Esophagus (tissue), 2 donors: ENCODE results near the gene NDUFS4. TPM values are rescaled to one million over a fixed set of nuclear protein-coding genes. Genes with fewer than 3 reads are reported as not detected.
"Not testable (repeated sequence)": the region's sequence is repeated elsewhere in the genome, so short reads cannot be mapped to it uniquely, and the experiment has no call there.

Source experiments
- H3K27ac ChIP-seq, 2 donors: one replicate each; pipeline ENCODE4 v1.5.1; 2013; ENCODE audit warnings: low read depth in 2 of 2, mild to moderate bottlenecking in 2 of 2, inconsistent platforms in 1 of 2, low read length in 1 of 2, moderate library complexity in 1 of 2
- H3K27me3 ChIP-seq, 2 donors: one replicate each; pipeline ENCODE4 v1.6.1; 2013; ENCODE audit warnings: low read length in 2 of 2, control low read depth in 1 of 2, mild to moderate bottlenecking in 1 of 2; ENCODE audit not compliant: insufficient read depth in 2 of 2, control insufficient read depth in 1 of 2
- H3K36me3 ChIP-seq, 2 donors: one replicate each; pipeline ENCODE4 v1.6.1; 2013; ENCODE audit warnings: low read length in 1 of 2; ENCODE audit not compliant: control insufficient read depth in 2 of 2, insufficient read depth in 2 of 2
- H3K4me1 ChIP-seq, 2 donors: one replicate each; pipeline ENCODE4 v1.6.1; 2013; ENCODE audit warnings: low read length in 1 of 2; ENCODE audit not compliant: control insufficient read depth in 2 of 2, insufficient read depth in 2 of 2
- H3K4me3 ChIP-seq, 2 donors: one replicate each; pipeline ENCODE4 v1.5.1; 2013; ENCODE audit warnings: low read length in 2 of 2, mild to moderate bottlenecking in 2 of 2, low read depth in 1 of 2, moderate library complexity in 1 of 2
- H3K9me3 ChIP-seq, 2 donors: one replicate each; pipeline ENCODE4 v1.6.1; 2013; ENCODE audit warnings: mild to moderate bottlenecking in 2 of 2, low read depth in 1 of 2, low read length in 1 of 2, moderate library complexity in 1 of 2; ENCODE audit not compliant: control insufficient read depth in 2 of 2, insufficient read depth in 1 of 2
- WGBS, 2 donors: extraction: QIAGEN DNeasy Blood & Tissue Kit; methylation state at CpG; one replicate each; pipeline ENCODE4 v1.1.7; 2013; 5-methylcytosine and 5-hydroxymethylcytosine counted together
- polyA plus RNA-seq, 2 donors: library from polyadenylated mRNA; stranded (reverse); fragments of 200-250 nt; gene quantifications; one replicate each; pipeline ENCODE4 v1.2.3, GENCODE V29; 2013
- donor health status: healthy with polysubstance abuse.
- donor health status: Bipolar disorder and iron deficiency.

Gene NDUFS4
- polyA plus RNA-seq, 2 donors = 39.0 to 90.3 TPM

DNA sequence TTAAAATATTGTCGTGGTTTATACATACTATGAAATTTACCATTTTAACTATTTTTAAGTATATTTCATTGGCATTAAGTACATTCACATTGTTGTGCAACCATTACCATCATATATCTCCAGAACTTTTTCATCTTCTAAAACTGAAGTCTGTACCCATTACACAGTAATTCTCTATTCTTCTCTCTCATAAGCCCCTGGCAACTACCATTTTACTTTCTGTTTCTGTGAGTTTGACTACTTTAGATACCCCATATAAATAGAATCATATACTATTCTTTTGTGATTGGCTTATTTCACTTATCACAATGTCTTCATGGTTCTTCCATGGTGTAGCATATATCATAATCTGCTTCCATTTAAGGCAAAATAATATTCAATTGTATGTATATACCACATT is 30.3 kb downstream of the NDUFS4 start:
- H3K27me3 ChIP-seq = no peaks in the 10 kb centered on the region
- no peaks in the 10 kb centered on the region for H3K36me3 ChIP-seq
- no peak overlapping the region for H3K27ac ChIP-seq
- 90 to 97% methylated on average over 1 of the region's 1 CpG for WGBS, 2 donors
- no peaks in the 10 kb centered on the region for H3K9me3 ChIP-seq
- no peak overlapping the region for H3K4me3 ChIP-seq
- no peaks in the 10 kb centered on the region for H3K4me1 ChIP-seq

DNA sequence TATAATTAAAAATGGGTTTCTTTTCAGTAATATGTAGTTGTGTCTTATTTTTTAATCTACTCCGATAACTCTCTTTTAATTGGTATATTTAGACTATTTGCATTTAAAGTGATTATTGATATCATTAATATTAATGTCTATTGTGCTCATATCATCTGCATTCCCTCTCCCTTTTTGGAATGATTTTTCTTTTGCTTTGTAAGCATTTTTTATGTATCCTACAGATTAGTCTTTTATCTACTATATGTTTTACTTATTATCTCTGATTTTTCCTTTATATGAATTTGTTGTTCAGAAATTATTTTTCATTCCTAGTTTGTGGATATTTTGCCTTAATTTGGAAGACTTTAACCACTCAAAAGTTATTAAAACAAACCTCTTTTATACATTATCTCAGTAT is 34.0 kb downstream of the NDUFS4 start:
- Histone ChIP-seq H3K9me3 (no peaks in the 10 kb centered on the region), H3K27ac (no peak overlapping the region)

DNA sequence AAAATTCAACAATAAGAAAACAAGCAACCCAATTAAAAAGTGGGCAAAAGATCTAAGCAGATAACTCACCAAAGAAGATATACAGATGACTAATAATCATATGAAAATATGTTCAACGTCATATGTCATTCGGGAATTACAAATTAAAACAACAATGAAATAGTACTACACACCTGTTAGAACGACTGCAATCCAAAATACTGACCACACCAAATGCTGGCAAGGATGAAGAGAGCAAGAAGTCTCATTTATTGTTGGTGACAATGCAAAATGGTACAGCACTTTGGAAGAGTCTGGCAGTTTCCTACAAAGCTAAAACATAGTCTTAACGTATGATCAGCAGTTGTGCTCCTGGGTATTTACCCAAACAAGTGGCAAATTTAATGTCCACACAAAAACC is 37.5 kb downstream of the NDUFS4 start:
- WGBS, 2 donors = 85 to 90% methylated on average over 4 of the region's 4 CpGs
- H3K27me3 ChIP-seq = no peaks in the 10 kb centered on the region
- no peaks in the 10 kb centered on the region for H3K36me3 ChIP-seq
- no peak overlapping the region for H3K27ac ChIP-seq
- H3K4me3 ChIP-seq = no peak overlapping the region
- H3K9me3 ChIP-seq = no peaks in the 10 kb centered on the region
- no peaks in the 10 kb centered on the region for H3K4me1 ChIP-seq

More for the DNA sequence above, 34.0 kb downstream of the NDUFS4 start:
- no peaks in the 10 kb centered on the region for H3K27me3 ChIP-seq
- H3K4me1 ChIP-seq = no peaks in the 10 kb centered on the region
- no peaks in the 10 kb centered on the region for H3K36me3 ChIP-seq
- no peak overlapping the region for H3K4me3 ChIP-seq
- WGBS, 2 donors = 89 to 95% methylated on average over 1 of the region's 1 CpG

DNA sequence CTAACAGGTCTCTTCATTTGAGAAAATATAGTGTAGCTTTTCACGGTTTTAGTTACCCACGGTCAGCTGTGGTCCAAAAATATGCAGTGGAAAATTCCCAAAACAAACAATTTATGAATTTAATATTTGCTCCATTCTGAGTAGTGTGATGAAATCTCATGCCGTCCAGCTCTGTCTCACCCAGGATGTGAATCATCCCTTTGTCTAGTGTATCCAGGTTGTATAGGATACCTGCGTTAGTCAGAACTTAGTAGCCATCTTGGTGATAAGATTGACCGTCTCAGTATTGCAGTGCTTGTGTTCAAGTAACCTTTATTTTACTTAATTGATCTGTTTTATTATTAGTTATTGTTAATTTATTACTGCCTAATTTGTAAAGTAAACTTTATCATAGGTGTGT is 41.1 kb downstream of the NDUFS4 start:
- peaks cover 0 to 4% of the 10 kb centered on the region in 2 donors for H3K36me3 ChIP-seq
- no peak overlapping the region for H3K4me3 ChIP-seq
- no peaks in the 10 kb centered on the region for H3K4me1 ChIP-seq
- H3K27me3 ChIP-seq = no peaks in the 10 kb centered on the region
- no peaks in the 10 kb centered on the region for H3K9me3 ChIP-seq
- H3K27ac ChIP-seq = no peak overlapping the region
- 68 to 74% methylated on average over 5 of the region's 5 CpGs for WGBS, 2 donors

DNA sequence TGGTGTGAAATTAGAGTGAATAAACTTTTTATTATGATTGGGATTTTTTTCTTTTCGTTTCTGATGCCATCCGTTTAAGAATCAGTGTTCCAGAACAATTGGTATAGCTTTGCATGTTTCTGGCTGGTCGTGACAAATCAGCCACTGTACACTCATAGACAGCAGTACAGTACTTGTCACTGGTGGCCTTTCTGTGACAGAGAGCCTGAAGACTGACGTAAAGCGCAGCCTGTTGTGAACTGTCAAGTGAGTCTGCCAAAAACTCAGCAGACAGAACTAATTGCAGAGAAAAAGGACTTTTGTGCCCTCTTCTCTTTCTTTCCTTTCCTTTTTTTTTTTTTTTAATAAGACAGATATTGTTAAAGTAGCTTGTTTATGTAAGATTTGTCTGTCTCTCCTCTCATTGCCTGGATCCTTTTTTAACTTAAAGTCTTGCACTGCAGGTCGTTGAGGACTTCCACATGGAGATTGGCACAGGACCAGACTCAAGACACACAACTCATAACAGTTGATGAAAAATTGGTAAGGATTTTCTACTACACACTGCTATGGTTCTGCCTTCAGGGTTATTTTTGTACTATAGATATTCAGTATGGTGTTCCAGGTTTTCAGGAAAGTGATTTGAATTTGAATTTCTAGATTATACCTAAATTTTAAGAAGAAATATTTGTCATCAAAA is 42.7 kb downstream of the NDUFS4 start:
- peaks cover 0 to 4% of the 10 kb centered on the region in 2 donors for H3K36me3 ChIP-seq
- no peaks in the 10 kb centered on the region for H3K27me3 ChIP-seq
- H3K9me3 ChIP-seq = no peaks in the 10 kb centered on the region
- H3K4me1 ChIP-seq = no peaks in the 10 kb centered on the region
- WGBS, 2 donors = 55 to 60% methylated on average over 6 of the region's 6 CpGs
- H3K27ac ChIP-seq = no peak overlapping the region
- no peak overlapping the region for H3K4me3 ChIP-seq

DNA sequence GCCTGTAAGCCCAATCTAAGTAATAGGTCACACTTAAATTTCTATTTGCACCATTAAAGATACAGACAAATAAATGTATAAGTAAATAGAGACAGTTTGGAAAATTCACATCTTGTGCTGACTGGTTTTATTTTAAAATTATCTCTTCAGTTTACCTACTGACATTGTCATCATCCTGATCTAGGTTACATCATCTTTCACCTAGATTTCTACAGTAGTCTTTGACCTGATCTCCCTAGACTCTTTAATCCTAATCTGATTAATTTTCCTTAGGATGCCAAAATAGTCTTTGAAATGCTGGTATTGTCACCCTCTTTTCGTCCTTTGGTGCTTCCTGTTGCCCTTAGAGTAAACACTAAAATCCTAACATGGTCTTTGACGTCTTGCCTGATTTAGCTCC is 43.9 kb downstream of the NDUFS4 start:
- Histone ChIP-seq H3K4me1 (no peaks in the 10 kb centered on the region), H3K4me3 (no peak overlapping the region), H3K27me3 (no peaks in the 10 kb centered on the region), H3K9me3 (no peaks in the 10 kb centered on the region), H3K36me3 (peaks cover 0 to 4% of the 10 kb centered on the region in 2 donors), H3K27ac (no peak overlapping the region)
- 83 to 87% methylated on average over 2 of the region's 2 CpGs for whole genome bisulfite sequencing, 2 donors

DNA sequence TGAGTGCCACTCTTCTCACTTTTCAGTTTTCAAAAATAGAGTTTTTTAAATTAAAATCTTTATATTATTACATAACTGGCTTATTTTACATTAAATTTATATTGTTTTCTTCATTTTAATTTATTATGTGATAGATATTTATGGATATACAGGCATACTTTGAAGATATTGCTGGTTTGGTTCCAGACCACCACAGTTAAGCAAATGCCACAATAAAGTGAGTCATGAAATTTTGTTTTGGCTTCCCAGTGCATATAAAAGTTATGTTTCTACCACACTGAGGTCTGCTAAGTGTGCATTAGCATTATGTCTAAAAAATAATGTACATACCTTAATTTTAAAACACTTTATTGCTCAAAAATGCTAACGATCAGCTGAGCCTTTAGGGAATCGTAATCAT is 47.4 kb downstream of the NDUFS4 start:
- H3K4me1 ChIP-seq = no peaks in the 10 kb centered on the region
- no peaks in the 10 kb centered on the region for H3K9me3 ChIP-seq
- H3K36me3 ChIP-seq = peaks cover 0 to 4% of the 10 kb centered on the region in 2 donors
- no peaks in the 10 kb centered on the region for H3K27me3 ChIP-seq
- H3K27ac ChIP-seq = no peak overlapping the region
- WGBS, 2 donors = 94 to 96% methylated on average over 2 of the region's 2 CpGs
- no peak overlapping the region for H3K4me3 ChIP-seq

DNA sequence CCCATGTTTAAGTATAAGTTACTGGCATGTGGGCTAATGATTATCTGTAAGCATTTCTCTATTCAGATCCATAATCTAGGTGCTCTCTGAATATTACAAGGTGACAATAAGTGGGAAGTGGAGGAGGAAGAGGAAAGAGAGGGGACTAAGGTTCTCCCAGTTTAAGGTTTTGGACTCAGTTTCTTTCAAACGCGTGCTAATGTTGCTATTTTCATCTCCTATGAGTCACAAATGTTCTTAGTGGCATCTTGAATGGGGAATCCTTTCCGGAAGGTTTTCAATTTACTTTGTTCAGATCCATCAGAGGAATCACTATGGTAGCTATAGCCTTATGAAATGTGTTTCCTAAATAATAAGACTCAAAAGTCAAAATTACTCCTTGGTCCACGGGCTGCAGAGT is 48.5 kb downstream of the NDUFS4 start:
- H3K4me3 ChIP-seq, H3K9me3 ChIP-seq, H3K27ac ChIP-seq, H3K4me1 ChIP-seq, H3K27me3 ChIP-seq, H3K36me3 ChIP-seq: not testable (repeated sequence)
- WGBS, 2 donors = 79 to 100% methylated on average over 4 of the region's 4 CpGs

DNA sequence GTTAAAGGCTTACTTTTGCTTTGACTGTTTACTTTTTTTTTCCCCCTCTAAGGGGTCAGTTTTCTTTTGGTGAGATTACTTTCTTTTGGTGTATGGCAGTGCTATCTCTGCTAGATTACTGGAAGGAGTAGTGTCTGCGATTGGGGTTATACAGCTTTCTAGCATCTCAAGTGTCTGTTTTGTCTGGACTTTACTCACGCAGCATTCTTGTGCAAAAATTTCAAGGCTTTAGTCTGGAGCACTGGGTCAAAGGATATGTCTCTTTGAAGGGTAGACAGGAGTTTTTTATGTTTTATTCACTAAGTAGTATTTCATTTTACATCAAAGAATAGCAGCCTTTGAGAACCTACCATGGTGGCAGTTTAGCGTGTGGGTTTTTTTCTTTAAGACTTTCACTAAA is 52.6 kb downstream of the NDUFS4 start:
- no peak overlapping the region for H3K27ac ChIP-seq
- WGBS, 2 donors = 86 to 90% methylated on average over 3 of the region's 3 CpGs
- no peaks in the 10 kb centered on the region for H3K36me3 ChIP-seq
- no peaks in the 10 kb centered on the region for H3K27me3 ChIP-seq
- no peaks in the 10 kb centered on the region for H3K4me1 ChIP-seq
- H3K4me3 ChIP-seq = no peak overlapping the region
- no peaks in the 10 kb centered on the region for H3K9me3 ChIP-seq

DNA sequence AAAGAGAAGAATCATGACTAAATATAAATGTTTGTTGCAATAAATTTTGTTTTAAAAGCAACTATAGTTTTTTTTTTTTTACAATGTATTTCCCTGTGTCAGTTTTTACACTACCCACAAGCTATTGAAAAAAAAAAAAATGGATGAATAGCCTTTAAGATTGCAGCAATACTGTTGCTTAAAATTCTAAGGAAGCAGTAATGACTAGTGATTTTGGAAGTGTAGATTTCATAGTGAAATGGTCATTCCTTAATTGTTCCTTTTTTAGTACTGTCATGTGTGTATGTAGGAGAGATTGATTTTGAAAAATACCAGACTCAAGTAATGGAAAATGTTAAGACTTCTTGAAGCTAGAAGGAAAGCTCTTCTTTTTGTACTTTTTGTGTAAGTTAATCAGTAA is 53.1 kb downstream of the NDUFS4 start:
- Histone ChIP-seq H3K27me3 (no peaks in the 10 kb centered on the region), H3K4me1 (no peaks in the 10 kb centered on the region), H3K4me3 (no peak overlapping the region), H3K27ac (no peak overlapping the region), H3K9me3 (no peaks in the 10 kb centered on the region), H3K36me3 (no peaks in the 10 kb centered on the region)
